Measurements from ENCODE around the gene NAXD.
"Not testable (repeated sequence)": the region's sequence is repeated elsewhere in the genome, so short reads cannot be mapped to it uniquely, and the experiment has no call there.

Gene NAXD

DNA sequence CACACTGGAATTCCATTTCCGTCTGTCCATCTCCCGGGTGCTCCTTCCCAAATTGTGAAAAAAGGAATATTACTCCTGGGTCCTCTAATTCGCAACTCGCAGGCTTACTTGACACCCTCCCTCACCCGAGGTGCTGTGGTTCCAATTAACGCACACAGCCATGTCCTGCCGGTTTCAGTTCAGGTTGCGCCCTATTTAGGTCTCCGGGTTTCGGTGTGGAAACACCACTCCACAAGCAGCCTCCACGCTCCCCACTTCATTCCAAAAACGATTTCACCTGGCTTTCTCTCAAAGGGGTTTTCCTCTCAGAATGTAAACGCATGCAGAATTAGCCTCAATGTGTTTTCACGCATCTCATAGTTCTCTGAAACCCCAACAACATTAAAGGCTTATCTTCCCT, 37.9 kb downstream of the NAXD start:
- Histone ChIP-seq H3K9me3 (ENCODE audit: control insufficient read depth, insufficient read depth, low read depth, low read length) (peaks cover 6% of the 10 kb centered on the region; the same call in 1 of the 2 replicates), H3K36me3 (ENCODE audit: control insufficient read depth, insufficient read depth, low read length) (peaks cover 25% of the 10 kb centered on the region), H3K27ac (ENCODE audit: low read depth, low read length) (no peak overlapping the region)

DNA sequence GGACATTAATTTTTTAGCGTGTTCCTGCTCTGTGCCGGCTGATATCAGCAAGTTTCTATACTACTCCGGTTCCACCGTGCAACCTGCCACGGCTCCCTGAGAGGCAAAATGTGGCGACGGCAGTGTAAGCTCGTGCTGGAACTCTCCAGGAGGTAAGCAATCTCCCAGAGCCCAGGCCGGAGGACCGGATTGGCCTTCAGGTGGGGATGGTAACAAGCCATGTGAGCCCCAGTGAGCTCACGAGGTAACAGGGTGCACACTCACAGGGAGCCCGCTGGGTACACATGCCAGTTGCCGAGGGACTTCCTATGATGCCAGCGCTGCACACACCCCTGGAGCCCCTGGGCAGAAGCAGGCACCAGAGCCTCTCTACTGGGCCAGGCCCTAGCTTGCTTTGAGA, 38.5 kb downstream of the NAXD start:
- Histone ChIP-seq H3K27ac (ENCODE audit: low read depth, low read length) (no peak overlapping the region), H3K4me3 (ENCODE audit: low read depth, low read length) (no peak overlapping the region), H3K27me3 (ENCODE audit: control insufficient read depth, insufficient read depth, low read length) (no peaks in the 10 kb centered on the region), H3K4me1 (ENCODE audit: control insufficient read depth, insufficient read depth, low read length) (no peaks in the 10 kb centered on the region), H3K36me3 (ENCODE audit: control insufficient read depth, insufficient read depth, low read length) (peaks cover 27% of the 10 kb centered on the region), H3K9me3 (ENCODE audit: control insufficient read depth, insufficient read depth, low read depth, low read length) (peaks cover 8% of the 10 kb centered on the region; the same call in 1 of the 2 replicates), H3K9ac (ENCODE audit: low read length) (no peak overlapping the region)

More for the DNA sequence above, 37.9 kb downstream of the NAXD start:
- no peaks in the 10 kb centered on the region for H3K27me3 ChIP-seq (ENCODE audit: control insufficient read depth, insufficient read depth, low read length)
- H3K9ac ChIP-seq (ENCODE audit: low read length) = no peak overlapping the region
- H3K4me1 ChIP-seq (ENCODE audit: control insufficient read depth, insufficient read depth, low read length) = no peaks in the 10 kb centered on the region
- H3K4me3 ChIP-seq (ENCODE audit: low read depth, low read length) = no peak overlapping the region

DNA sequence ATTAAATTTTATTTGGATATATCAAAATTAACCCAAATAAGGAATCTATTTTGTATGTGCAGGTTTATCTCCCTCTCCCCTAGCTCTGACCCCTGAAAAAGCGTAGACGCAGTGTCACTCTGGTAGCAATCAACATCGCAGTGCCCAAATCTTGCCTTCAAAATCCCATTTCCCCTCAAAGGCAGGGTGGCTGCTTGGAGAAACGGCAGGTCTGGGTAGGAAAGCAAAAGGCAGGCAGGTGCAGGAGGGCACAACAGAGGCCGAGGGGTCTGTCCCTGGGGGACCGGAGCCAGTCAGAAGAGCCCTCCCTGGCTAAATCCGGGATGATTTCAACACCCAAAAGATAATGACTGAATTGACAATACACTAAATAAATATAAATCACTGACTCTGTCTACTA, 41.9 kb downstream of the NAXD start:
- H3K27me3 ChIP-seq (ENCODE audit: control insufficient read depth, insufficient read depth, low read length) = no peaks in the 10 kb centered on the region
- H3K27ac ChIP-seq (ENCODE audit: low read depth, low read length) = no peak overlapping the region
- no peak overlapping the region for H3K9ac ChIP-seq (ENCODE audit: low read length)
- H3K36me3 ChIP-seq (ENCODE audit: control insufficient read depth, insufficient read depth, low read length) = peaks cover 43% of the 10 kb centered on the region
- H3K9me3 ChIP-seq (ENCODE audit: control insufficient read depth, insufficient read depth, low read depth, low read length) = peaks cover 32% of the 10 kb centered on the region
- no peak overlapping the region for H3K4me3 ChIP-seq (ENCODE audit: low read depth, low read length)
- no peaks in the 10 kb centered on the region for H3K4me1 ChIP-seq (ENCODE audit: control insufficient read depth, insufficient read depth, low read length)

DNA sequence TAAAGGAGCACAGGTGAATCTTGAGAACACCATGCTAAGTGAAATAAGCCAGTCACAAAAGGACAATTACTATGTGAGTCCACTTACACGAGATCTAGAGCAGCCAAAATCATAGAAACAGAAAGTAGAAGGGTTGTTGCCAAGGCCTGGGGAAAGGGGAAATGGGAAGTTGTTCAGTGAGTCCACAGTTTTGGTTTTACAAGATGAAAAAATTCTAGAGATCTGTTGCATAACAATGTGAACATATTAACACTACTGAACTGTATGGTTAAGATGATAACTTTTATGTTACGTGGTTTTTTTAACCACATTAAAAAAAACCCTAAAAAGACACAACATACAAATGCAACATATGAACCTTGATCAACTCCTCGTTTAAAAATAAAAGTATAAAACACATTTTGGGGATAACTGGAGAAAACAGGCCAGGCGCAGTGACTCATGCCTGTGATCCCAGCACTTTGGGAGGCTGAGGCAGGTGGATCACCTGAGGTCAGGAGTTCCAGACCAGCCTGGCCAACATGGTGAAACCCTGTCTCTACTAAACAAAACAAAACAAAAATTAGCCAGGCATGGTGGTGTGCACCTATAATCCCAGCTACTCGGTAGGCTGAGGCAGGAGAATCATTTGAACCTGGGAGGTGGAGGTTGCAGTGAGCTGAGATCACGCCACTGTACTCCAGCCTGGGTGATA, 43.0 kb downstream of the NAXD start:
- H3K27ac ChIP-seq (ENCODE audit: low read depth, low read length); H3K9ac ChIP-seq (ENCODE audit: low read length); H3K4me1 ChIP-seq (ENCODE audit: control insufficient read depth, insufficient read depth, low read length); H3K27me3 ChIP-seq (ENCODE audit: control insufficient read depth, insufficient read depth, low read length); H3K4me3 ChIP-seq (ENCODE audit: low read depth, low read length): not testable (repeated sequence)
- peaks cover 54% of the 10 kb centered on the region for H3K36me3 ChIP-seq (ENCODE audit: control insufficient read depth, insufficient read depth, low read length)
- H3K9me3 ChIP-seq (ENCODE audit: control insufficient read depth, insufficient read depth, low read depth, low read length) = peaks cover 36% of the 10 kb centered on the region

DNA sequence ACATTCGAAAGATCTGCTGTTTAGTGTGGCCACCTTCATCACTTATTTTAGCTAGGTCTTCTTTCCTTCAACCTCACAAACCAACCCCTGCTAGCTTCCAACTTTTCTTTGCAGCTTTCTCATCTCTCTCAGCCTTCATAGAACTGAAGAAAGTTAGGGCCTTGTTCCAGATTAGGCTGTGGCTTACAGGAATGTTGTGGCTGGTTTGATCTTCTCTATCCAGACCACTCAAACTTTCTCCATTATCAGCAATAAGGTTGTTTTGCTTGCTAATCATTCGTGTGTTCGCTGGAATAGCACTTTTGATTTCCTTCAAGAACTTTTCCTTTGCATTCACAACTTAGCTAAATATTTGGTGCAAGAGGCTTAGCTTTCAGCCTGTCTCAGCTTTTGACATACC, 45.9 kb downstream of the NAXD start:
- H3K36me3 ChIP-seq (ENCODE audit: control insufficient read depth, insufficient read depth, low read length) = peaks cover 73% of the 10 kb centered on the region
- H3K27me3 ChIP-seq (ENCODE audit: control insufficient read depth, insufficient read depth, low read length) = no peaks in the 10 kb centered on the region
- H3K27ac ChIP-seq (ENCODE audit: low read depth, low read length) = no peak overlapping the region
- H3K4me3 ChIP-seq (ENCODE audit: low read depth, low read length) = no peak overlapping the region
- no peak overlapping the region for H3K9ac ChIP-seq (ENCODE audit: low read length)
- no peaks in the 10 kb centered on the region for H3K4me1 ChIP-seq (ENCODE audit: control insufficient read depth, insufficient read depth, low read length)
- peaks cover 36% of the 10 kb centered on the region for H3K9me3 ChIP-seq (ENCODE audit: control insufficient read depth, insufficient read depth, low read depth, low read length)

DNA sequence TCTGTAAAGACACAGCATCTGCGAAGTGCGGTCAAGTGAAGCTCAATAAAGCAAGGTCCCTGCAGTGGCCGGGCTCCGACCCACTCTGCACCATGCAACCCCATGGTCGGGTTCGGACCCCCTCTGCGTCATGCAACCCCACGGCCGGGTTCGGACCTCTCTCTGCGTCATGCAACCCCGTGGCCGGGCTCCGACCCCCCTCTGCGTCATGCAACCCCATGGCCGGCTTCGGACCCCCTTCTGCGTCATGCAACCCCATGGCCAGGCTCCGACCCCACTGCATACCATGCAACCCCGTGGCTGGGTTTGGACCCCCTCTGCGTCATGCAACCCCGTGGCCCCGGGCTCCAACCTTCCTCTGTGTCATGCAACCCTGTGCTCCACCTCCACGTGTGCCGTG, 46.7 kb downstream of the NAXD start:
- no peak overlapping the region for H3K27ac ChIP-seq (ENCODE audit: low read depth, low read length)
- H3K4me3 ChIP-seq (ENCODE audit: low read depth, low read length) = no peak overlapping the region
- peaks cover 36% of the 10 kb centered on the region for H3K9me3 ChIP-seq (ENCODE audit: control insufficient read depth, insufficient read depth, low read depth, low read length)
- H3K4me1 ChIP-seq (ENCODE audit: control insufficient read depth, insufficient read depth, low read length) = no peaks in the 10 kb centered on the region
- H3K36me3 ChIP-seq (ENCODE audit: control insufficient read depth, insufficient read depth, low read length) = peaks cover 81% of the 10 kb centered on the region
- no peaks in the 10 kb centered on the region for H3K27me3 ChIP-seq (ENCODE audit: control insufficient read depth, insufficient read depth, low read length)
- H3K9ac ChIP-seq (ENCODE audit: low read length) = no peak overlapping the region

DNA sequence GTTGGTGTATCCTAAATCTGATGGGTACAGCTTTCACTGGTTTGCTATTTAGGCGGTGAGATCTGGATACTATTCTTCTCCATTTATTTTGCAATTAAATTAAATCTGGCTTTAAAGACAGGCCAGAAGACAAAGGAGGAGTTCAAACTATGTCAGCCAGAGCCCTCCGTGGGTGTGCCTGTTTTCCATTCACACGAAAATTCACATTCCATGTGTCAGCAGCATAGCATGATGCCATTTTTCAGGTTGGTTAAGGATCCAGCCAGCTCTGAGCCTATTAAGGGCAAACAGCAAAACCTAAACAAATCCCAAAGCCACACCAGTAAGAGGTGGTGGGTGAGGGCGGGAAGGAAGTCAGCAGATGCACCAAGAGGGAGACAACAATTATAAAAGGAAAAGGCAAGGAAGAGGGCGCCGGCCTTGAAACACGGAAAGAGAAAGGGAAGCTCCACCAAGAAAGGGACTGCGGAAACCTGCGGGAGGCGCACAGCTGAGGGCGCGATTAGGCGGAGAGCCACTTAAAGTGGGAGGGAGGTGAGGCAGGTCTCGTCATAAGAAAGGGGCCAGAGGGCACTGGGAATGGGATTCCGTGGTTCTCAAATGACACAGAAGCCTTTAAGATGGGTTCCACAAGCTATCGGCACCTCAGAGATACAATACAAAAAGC, 47.6 kb downstream of the NAXD start:
- Histone ChIP-seq H3K27me3 (ENCODE audit: control insufficient read depth, insufficient read depth, low read length) (no peaks in the 10 kb centered on the region), H3K9me3 (ENCODE audit: control insufficient read depth, insufficient read depth, low read depth, low read length) (peaks cover 34% of the 10 kb centered on the region), H3K27ac (ENCODE audit: low read depth, low read length) (no peak overlapping the region), H3K4me1 (ENCODE audit: control insufficient read depth, insufficient read depth, low read length) (no peaks in the 10 kb centered on the region), H3K9ac (ENCODE audit: low read length) (no peak overlapping the region), H3K36me3 (ENCODE audit: control insufficient read depth, insufficient read depth, low read length) (peaks cover 85% of the 10 kb centered on the region), H3K4me3 (ENCODE audit: low read depth, low read length) (no peak overlapping the region)

DNA sequence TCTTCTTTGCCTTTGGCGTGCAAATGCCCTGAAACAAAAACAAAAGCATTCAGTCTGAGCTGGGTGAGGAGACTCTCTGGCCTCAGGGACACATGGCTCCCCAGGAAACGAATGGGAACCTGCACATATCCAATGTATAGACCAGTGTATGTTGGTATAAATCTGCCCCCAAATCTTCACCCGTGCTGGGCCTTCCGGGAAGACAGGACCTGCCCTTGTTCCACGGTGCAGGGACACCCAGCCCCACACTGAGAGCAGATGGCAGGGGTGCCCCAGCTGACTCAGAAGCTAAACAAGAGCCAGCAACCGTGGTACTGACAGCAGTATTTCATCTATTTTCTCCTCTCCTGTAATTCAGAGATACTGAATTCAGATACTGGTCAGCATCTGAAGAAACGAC, 48.1 kb downstream of the NAXD start:
- peaks cover 29% of the 10 kb centered on the region for H3K9me3 ChIP-seq (ENCODE audit: control insufficient read depth, insufficient read depth, low read depth, low read length)
- peaks cover 85% of the 10 kb centered on the region for H3K36me3 ChIP-seq (ENCODE audit: control insufficient read depth, insufficient read depth, low read length)

DNA sequence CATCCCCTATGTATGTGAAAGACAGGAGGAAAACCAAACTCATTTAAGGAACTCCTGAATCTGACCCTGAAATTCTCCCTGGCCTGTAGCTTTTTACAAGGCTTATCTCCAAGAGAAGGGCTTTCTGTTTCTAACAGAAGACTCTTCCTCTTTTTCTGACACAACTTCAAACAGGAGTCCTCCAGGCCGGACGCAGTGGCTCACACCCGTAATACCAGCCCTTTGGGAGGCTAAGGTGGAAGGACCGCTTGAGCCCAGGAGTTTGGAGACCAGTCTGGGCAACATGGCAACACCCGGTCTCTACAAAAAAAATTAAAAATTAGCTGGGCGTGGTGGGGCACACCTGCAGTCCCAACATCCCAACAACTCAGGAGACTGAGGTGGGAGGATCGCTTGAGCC, 48.7 kb downstream of the NAXD start:
- Histone ChIP-seq H3K27ac (ENCODE audit: low read depth, low read length) (no peak overlapping the region), H3K9ac (ENCODE audit: low read length) (no peak overlapping the region), H3K36me3 (ENCODE audit: control insufficient read depth, insufficient read depth, low read length) (peaks cover 86% of the 10 kb centered on the region), H3K4me1 (ENCODE audit: control insufficient read depth, insufficient read depth, low read length) (no peaks in the 10 kb centered on the region), H3K27me3 (ENCODE audit: control insufficient read depth, insufficient read depth, low read length) (no peaks in the 10 kb centered on the region), H3K4me3 (ENCODE audit: low read depth, low read length) (no peak overlapping the region), H3K9me3 (ENCODE audit: control insufficient read depth, insufficient read depth, low read depth, low read length) (peaks cover 29% of the 10 kb centered on the region)

More for the DNA sequence above, 48.1 kb downstream of the NAXD start:
- H3K27ac ChIP-seq (ENCODE audit: low read depth, low read length) = no peak overlapping the region
- no peak overlapping the region for H3K9ac ChIP-seq (ENCODE audit: low read length)
- no peaks in the 10 kb centered on the region for H3K27me3 ChIP-seq (ENCODE audit: control insufficient read depth, insufficient read depth, low read length)
- no peaks in the 10 kb centered on the region for H3K4me1 ChIP-seq (ENCODE audit: control insufficient read depth, insufficient read depth, low read length)
- no peak overlapping the region for H3K4me3 ChIP-seq (ENCODE audit: low read depth, low read length)

DNA sequence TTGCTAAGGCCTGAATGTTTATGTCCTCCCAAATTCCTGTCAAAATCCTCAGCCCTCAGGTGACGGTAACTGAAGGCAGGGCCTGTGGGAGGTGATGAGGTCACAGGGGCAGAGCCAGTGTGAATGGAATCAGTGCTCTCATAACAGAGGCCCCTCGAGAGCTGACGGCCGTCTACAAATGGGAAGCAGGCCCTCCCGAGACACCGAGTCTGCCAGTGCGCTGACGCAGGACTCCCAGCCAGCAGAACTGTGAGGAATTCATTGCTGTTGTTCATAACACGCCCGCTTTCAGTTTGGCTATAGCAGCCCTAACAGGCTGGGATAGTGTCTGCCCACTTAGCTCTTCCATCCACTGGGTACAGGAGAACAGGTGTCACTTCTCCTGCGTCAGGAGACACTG, 49.3 kb downstream of the NAXD start:
- H3K27me3 ChIP-seq (ENCODE audit: control insufficient read depth, insufficient read depth, low read length) = no peaks in the 10 kb centered on the region
- peaks cover 86% of the 10 kb centered on the region for H3K36me3 ChIP-seq (ENCODE audit: control insufficient read depth, insufficient read depth, low read length)
- peaks cover 29% of the 10 kb centered on the region for H3K9me3 ChIP-seq (ENCODE audit: control insufficient read depth, insufficient read depth, low read depth, low read length)
- no peak overlapping the region for H3K4me3 ChIP-seq (ENCODE audit: low read depth, low read length)
- H3K4me1 ChIP-seq (ENCODE audit: control insufficient read depth, insufficient read depth, low read length) = no peaks in the 10 kb centered on the region
- H3K27ac ChIP-seq (ENCODE audit: low read depth, low read length) = no peak overlapping the region
- H3K9ac ChIP-seq (ENCODE audit: low read length) = no peak overlapping the region

DNA sequence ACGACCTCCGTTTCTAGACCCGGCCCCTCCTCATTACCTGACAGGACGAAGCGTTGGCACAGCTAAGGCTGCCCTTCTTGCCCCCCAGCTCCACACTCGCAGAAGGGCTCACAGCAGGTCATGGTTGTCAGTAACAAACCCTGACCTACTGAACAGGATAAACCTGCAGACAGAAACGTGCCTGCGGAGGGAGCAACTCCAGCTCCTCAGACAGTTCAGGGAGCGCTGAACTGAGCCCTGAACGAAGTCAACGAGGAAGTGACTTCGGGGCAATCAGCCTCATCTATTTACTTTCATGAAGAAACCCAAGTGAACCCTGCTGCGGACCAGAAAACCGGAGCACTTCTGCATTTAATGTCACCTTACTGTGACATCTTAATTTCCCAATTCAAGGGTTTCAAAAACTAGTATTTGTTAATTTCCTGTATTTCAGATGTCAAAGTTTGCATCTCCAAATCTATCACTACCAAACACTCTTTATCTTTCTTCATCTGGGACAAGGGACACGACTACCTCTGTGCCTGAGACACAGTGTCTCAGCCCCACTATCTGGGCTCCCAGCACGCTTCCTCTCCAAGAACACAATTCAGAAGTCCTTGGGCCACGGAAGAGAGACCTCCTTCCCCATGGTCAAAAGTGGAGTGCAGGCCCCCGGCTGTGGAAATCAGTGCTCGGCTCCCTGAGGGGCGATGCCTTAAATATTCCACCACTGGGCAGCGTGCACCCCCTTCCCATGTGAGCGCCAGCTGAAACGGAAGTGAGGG, 50.3 kb downstream of the NAXD start:
- Histone ChIP-seq H3K36me3 (ENCODE audit: control insufficient read depth, insufficient read depth, low read length) (peaks cover 85% of the 10 kb centered on the region), H3K27ac (ENCODE audit: low read depth, low read length) (no peak overlapping the region), H3K9ac (ENCODE audit: low read length) (no peak overlapping the region), H3K9me3 (ENCODE audit: control insufficient read depth, insufficient read depth, low read depth, low read length) (peaks cover 27% of the 10 kb centered on the region), H3K4me1 (ENCODE audit: control insufficient read depth, insufficient read depth, low read length) (no peaks in the 10 kb centered on the region), H3K4me3 (ENCODE audit: low read depth, low read length) (no peak overlapping the region), H3K27me3 (ENCODE audit: control insufficient read depth, insufficient read depth, low read length) (no peaks in the 10 kb centered on the region)
